ENCODE results near the gene NSUN7. TPM values are rescaled to one million over a fixed set of nuclear protein-coding genes. Genes with fewer than 3 reads are reported as not detected.

The NSUN7 gene
- total RNA-seq, 1 donor: under 0.01 TPM

- no peak for DNase-seq (ENCODE audit: insufficient read length, low spot score, missing footprints)
- no peak for TF ChIP-seq CTCF (IDR thresholded peaks at IDR 0.05; ENCODE audit: extremely low read depth, low read depth, low read length)
- no peaks in the 10 kb centered on the region for H3K79me2 ChIP-seq (ENCODE audit: insufficient read depth, low read length)
These were observed 15.3 kb upstream of the NSUN7 start for GRCh38 chr4:40734497-40734896.

GRCh38 chr4:40736910-40737309, 12.8 kb upstream of the NSUN7 start:
- peak; percentile 37 for TF ChIP-seq CTCF (IDR thresholded peaks at IDR 0.05; ENCODE audit: extremely low read depth, low read depth, low read length)
- H3K27ac ChIP-seq (ENCODE audit: low read depth, low read length): no peak overlapping the region
- no peaks in the 10 kb centered on the region for H3K79me2 ChIP-seq (ENCODE audit: insufficient read depth, low read length)
- H3K4me1 ChIP-seq (ENCODE audit: insufficient read depth, low read length): no peaks in the 10 kb centered on the region
- H2AFZ ChIP-seq (ENCODE audit: low read length): no peak overlapping the region
- H3K27me3 ChIP-seq (ENCODE audit: insufficient read depth, low read length): no peaks in the 10 kb centered on the region
- no peak overlapping the region for H3K4me3 ChIP-seq (ENCODE audit: insufficient read depth, low read length)
- H4K20me1 ChIP-seq (ENCODE audit: insufficient read depth, low read length): no peaks in the 10 kb centered on the region
- no peaks in the 10 kb centered on the region for H3K36me3 ChIP-seq (ENCODE audit: insufficient read depth, low read length)
- DNase-seq (ENCODE audit: insufficient read length, low spot score, missing footprints): peak; percentile 77
- no peaks in the 10 kb centered on the region for H3K9me3 ChIP-seq (ENCODE audit: low read depth, low read length)
- no peak overlapping the region for H3K4me2 ChIP-seq (ENCODE audit: insufficient read depth, low read length)

More at GRCh38 chr4:40734497-40734896, 15.3 kb upstream of the NSUN7 start:
- Histone ChIP-seq H3K4me3 (ENCODE audit: insufficient read depth, low read length) (no peak overlapping the region), H3K27ac (ENCODE audit: low read depth, low read length) (no peak overlapping the region), H3K4me1 (ENCODE audit: insufficient read depth, low read length) (no peaks in the 10 kb centered on the region), H3K9me3 (ENCODE audit: low read depth, low read length) (no peaks in the 10 kb centered on the region), H3K4me2 (ENCODE audit: insufficient read depth, low read length) (no peak overlapping the region), H3K36me3 (ENCODE audit: insufficient read depth, low read length) (no peaks in the 10 kb centered on the region), H3K27me3 (ENCODE audit: insufficient read depth, low read length) (no peaks in the 10 kb centered on the region), H2AFZ (ENCODE audit: low read length) (no peak overlapping the region), H4K20me1 (ENCODE audit: insufficient read depth, low read length) (no peaks in the 10 kb centered on the region)

GRCh38 chr4:40737879-40738278, 11.9 kb upstream of the NSUN7 start:
- TF ChIP-seq CTCF (IDR thresholded peaks at IDR 0.05; ENCODE audit: extremely low read depth, low read depth, low read length): no peak
- no peak overlapping the region for H2AFZ ChIP-seq (ENCODE audit: low read length)
- H3K27me3 ChIP-seq (ENCODE audit: insufficient read depth, low read length): peaks cover 5% of the 10 kb centered on the region
- H4K20me1 ChIP-seq (ENCODE audit: insufficient read depth, low read length): no peaks in the 10 kb centered on the region
- no peak for DNase-seq (ENCODE audit: insufficient read length, low spot score, missing footprints)
- H3K4me1 ChIP-seq (ENCODE audit: insufficient read depth, low read length): no peaks in the 10 kb centered on the region
- H3K36me3 ChIP-seq (ENCODE audit: insufficient read depth, low read length): no peaks in the 10 kb centered on the region
- no peaks in the 10 kb centered on the region for H3K9me3 ChIP-seq (ENCODE audit: low read depth, low read length)
- no peak overlapping the region for H3K27ac ChIP-seq (ENCODE audit: low read depth, low read length)
- H3K4me3 ChIP-seq (ENCODE audit: insufficient read depth, low read length): no peak overlapping the region
- no peak overlapping the region for H3K4me2 ChIP-seq (ENCODE audit: insufficient read depth, low read length)
- no peaks in the 10 kb centered on the region for H3K79me2 ChIP-seq (ENCODE audit: insufficient read depth, low read length)

- no peak overlapping the region for H3K4me2 ChIP-seq (ENCODE audit: insufficient read depth, low read length)
- H3K27me3 ChIP-seq (ENCODE audit: insufficient read depth, low read length): peaks cover 5% of the 10 kb centered on the region
- no peaks in the 10 kb centered on the region for H3K4me1 ChIP-seq (ENCODE audit: insufficient read depth, low read length)
- no peaks in the 10 kb centered on the region for H3K36me3 ChIP-seq (ENCODE audit: insufficient read depth, low read length)
- H4K20me1 ChIP-seq (ENCODE audit: insufficient read depth, low read length): no peaks in the 10 kb centered on the region
- H2AFZ ChIP-seq (ENCODE audit: low read length): no peak overlapping the region
- no peaks in the 10 kb centered on the region for H3K9me3 ChIP-seq (ENCODE audit: low read depth, low read length)
- TF ChIP-seq CTCF (IDR thresholded peaks at IDR 0.05; ENCODE audit: extremely low read depth, low read depth, low read length): no peak
- H3K79me2 ChIP-seq (ENCODE audit: insufficient read depth, low read length): no peaks in the 10 kb centered on the region
- no peak overlapping the region for H3K4me3 ChIP-seq (ENCODE audit: insufficient read depth, low read length)
- H3K27ac ChIP-seq (ENCODE audit: low read depth, low read length): no peak overlapping the region
- DNase-seq (ENCODE audit: insufficient read length, low spot score, missing footprints): no peak
These were observed 10.4 kb upstream of the NSUN7 start for GRCh38 chr4:40739347-40739746.
